Left cardiac atrium (tissue), 4 donors: ENCODE data around the gene TMEM269. TPM values are rescaled to one million over a fixed set of nuclear protein-coding genes. Genes with fewer than 3 reads are reported as not detected.

Source experiments
- ATAC-seq, 2 donors: fragments of 200-7000 bp; cut with Tn5 transposase; one replicate each; pipeline ENCODE4 v1.9.1; 2020; ENCODE audit warnings: mild to moderate bottlenecking in 2 of 2, moderate library complexity in 2 of 2
- DNase-seq: peaks from one replicate; pipeline ENCODE4 v3.0.0-alpha.2; 2020
- intact Hi-C, 2 donors: fragments of 100-400 bp; cut with DNase I; formaldehyde crosslinking; loops; one replicate each; pipeline versions ENCODE4 v1.14.1 to v1.15.1; 2022 to 2023
- long read RNA-seq: library from polyadenylated mRNA; unstranded; transcript quantifications from one replicate; pipeline ENCODE4 v2.0.0, GENCODE V29; 2021
- total RNA-seq, 2 donors: library from RNA; stranded (reverse); fragmentation: NEBNext Ultra II Directional; extraction: Animal tissue kit (Norgen Biotek cat#: 25700); gene quantifications; one replicate each; pipeline ENCODE4 v1.2.1, GENCODE V29; 2021
- donor health status: DM: no; HTN: yes; CAD: no.
- donor health status: DM: no; HTN: yes; CAD: no; lungs with severe emphysema.
- donor health status: DM: yes; HTN: yes; CAD: no.
- donor health status: Dilated cardiomyopathy.

The TMEM269 gene, protein sequence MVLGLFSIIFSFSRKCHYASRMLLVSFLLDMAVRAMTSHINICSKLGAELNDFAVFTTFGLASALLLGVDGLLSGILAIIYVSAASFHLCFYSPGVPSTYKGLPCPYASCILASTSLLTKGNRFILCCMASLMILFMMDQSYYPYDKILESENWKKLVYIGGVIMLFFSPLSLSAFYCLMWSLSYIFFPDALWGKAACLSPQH
- under 1 TPM in 1 of 2 donors, not detected in 1; 0.13 TPM for total RNA-seq
- long read RNA-seq, result 0 reads

DNA sequence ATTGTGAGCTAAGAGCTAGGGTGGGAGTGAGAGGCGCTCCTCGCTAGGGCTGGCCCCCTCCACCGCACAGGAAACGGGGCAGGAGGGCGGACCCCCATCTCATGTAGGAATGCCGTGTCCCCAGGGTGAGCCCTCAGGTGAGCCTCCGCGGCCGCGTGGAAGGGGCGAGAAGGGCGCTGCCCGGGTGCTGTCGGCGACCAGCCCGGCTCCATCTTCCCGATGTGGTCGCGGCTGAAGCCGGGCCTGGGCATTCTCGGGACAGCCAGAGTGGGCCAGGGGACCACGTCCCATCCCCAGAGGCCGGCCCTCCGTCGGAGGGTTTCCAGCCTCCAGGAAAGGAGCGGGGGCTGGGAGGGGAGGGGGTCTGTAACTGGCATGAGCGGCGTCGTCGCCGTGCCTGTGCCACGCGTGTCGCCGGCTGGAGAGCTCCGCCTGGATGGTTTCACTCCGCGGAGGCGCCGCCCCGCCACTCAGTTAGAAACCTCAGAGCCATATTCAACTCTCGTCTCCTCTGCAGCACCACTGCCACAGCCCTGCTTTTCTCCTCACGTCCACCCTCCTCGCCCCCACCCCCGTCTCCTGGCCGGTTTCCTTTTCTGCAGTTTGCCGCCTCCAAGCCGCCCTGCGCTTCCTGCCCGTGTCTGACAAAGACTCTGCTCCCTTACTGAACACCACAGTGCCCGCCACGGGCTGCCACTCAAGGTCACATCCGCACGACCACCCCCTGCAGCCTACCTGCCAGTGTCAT is at the start of gene TMEM269:
TSS of gene TMEM269 (plus strand) at position 46 of the 748 bp plus-strand sequence. CDS start 4,903 bp downstream, outside the sequence.
- intact Hi-C loops, result no loop called here
- DNase-seq (peak; percentile 40), ATAC-seq (peak; percentile 59 to 69)

DNA sequence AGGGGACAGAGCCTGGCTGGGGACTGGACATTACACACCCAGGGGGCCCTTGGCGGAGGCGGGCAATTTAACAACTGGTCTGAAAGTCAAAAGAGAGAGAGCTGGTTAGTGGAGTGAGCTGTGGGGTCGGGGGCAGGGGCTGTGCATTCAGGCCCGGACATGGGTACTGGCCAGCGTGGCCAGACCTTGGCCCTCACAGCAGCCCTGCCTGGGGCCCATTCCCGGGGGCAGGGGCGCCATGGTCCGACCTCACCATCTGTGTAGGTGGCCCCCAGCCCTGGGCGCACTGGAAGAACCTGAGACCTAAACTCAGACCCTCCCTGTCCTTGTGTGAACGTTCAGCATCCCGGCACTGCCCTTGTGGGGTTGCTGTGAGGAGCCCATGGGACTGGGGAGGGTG is 49.7 kb upstream of the TMEM269 start:
- no peak for ATAC-seq
- DNase-seq, result no peak
- intact Hi-C loops, result no loop called here

DNA sequence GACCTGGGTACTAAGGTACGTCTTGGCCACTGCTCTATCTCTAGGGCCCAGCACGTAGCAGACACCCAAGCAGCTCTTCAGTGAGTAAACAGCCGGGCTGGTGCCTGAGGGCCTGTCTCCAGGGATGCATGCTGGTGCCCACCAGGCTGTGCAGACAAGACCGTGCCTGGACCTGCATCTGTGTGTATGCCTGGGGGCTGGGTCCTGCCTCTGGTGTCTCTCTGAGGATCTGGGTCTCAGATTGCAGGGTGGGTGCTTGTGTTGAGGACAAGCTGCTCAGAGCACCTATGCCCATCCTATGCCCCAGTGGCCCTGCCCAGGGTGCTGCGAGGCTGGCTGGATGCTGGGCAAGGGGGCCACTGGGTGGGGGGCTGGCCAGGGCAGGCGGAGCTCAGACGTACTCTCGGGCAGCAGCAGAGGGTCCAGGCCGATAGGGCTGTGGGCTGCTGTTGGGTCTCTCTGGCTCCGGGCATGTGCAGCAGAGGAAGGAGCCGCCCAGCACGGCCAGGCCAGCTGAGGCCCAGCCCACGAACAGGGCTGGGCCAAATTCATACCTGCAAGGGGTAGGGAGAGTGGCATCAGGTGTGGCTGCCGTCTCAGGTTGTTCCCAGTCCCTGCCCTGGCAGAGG is 49.2 kb upstream of the TMEM269 start:
- DNase-seq (no peak), ATAC-seq (no peak)
- intact Hi-C loops, result no loop called here

DNA sequence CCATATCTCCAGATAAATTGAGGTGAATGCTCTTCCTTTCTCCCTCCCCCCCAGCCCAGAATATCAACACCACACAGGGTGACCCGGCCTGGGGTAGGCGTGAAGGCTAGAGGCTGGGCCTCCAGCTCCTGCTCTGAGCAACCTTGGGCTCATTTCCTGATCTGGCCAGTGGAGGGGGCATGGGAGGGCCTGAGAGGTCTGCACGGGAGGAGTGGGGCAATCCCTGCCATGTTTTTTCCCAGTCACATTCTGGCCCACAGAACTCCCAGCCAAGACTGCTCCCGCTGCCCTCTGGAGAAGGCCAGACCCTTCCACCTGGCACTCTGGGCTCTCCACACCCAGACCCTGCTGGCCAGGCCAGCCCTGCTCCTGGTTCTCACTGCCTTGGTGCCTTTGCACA is 48.6 kb upstream of the TMEM269 start:
- DNase-seq (no peak), ATAC-seq (peak in 1 of 2 donors; percentile 24)
- intact Hi-C loops, result no loop called here

DNA sequence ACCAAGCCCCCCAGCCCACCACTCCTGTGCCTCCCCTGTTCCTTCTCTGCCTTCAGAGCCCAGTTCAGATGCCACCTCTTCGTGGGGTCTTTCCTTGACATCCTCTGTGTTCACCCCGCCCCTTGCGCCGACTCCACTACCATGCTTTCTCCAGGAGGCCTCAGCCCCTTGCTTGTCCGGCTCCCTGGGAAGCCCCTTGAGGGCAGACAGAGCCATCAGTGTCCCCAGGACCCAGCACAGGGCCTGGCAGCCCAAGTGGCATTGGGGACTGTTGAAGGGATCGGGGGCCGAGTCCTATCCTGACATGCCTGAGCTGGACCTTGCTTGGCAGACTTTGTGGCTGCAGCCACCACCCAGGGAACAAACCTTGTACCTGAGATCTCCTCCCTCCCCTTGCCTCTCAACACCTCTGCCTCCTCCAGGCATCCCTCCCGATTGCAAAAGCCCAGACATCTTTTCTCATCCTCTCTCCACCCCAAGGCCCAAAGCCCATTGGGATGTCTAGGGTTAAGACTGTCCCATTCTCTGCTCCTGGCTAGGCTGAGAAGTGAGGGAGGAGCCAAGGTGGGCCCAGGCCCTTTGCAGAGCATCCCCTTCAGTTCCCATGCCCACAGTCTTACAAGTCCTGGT is 48.1 kb upstream of the TMEM269 start:
- DNase-seq, result no peak
- intact Hi-C loops, result no loop called here
- no peak for ATAC-seq

DNA sequence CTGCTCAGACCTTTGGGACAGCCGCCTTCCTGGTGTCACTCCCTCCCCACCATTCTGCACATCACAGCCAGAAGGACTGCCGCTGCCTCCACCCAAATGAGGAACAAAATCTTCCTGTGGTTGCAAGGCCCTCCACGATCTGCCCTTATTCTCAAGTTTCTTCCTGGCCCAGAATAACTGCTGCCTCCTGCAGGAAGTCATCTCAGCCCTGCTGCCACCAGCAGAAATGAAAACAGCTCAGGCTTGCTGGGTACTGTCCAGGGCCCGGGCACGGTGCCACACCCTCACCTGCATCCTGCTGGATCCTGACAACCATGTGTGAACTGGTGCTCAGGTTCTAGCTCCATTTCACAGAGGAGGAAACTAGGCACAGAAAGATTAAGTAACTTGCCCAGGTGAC is 47.5 kb upstream of the TMEM269 start:
- ATAC-seq (peak; percentile 30 to 38), DNase-seq (no peak)

DNA sequence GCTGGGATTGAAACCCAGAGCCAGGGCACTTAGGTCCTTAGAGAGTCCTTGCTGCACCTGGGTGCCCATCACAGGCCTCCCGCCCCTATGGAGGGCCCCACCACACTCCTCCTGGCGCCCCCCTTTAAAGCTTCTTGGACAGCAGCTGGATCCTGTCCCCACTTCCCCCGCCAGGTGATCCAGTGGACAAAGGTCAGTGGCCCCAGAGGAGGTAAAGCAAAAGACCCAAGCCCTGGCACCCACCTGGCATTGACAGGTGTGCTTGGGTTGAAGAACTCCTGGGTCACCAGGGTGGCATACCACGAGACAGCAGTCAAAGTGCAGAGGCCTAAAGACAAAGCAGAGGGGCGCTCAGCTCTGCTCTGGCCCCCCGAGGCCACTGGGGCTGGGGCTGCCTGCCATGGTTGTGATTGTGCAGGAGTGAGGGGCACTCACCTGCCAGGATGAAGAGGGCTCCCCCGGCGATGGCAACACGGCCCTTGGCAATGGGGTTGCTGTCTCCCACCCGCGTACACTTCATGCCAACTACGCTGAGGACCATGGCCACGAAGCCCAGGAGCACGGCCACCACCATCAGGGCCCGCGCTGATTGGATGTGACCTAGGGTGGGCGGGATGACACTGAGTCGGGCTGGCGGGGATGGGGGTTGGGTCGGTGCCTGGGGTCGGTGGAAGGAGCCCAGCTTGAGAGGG is 46.7 kb upstream of the TMEM269 start:
- intact Hi-C loops, result no loop called here
- DNase-seq (no peak), ATAC-seq (no peak)

More for the DNA sequence above, 47.5 kb upstream of the TMEM269 start:
- intact Hi-C loops, result no loop called here

DNA sequence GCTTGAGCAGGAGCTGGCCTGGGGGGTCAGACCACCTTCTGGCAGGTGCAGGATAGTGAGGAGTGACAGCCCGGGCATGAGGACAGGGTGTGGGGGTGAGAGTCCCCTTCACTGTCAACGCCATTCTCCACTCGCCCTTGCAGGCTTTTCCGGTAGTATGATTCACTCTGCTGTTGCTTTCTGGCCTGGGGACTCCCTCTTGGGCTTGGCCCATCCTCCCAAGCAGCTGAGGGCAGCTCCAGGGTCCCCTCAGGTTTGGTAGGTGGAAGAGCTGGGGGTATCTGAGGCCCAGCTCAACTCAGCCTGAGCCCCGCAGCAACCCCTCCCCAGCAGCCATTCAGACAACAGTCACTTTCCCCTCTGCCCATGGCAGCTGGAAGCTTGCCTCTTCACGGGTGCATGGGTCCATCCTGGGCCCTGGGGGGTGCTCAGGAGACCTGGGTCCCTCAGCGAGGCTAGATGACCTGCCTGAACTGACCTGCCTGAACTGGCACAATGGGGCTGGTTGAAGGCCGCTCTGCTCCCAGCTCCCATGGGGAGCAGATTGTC is 46.0 kb upstream of the TMEM269 start:
- intact Hi-C loops, result no loop called here
- no peak for DNase-seq
- no peak for ATAC-seq

DNA sequence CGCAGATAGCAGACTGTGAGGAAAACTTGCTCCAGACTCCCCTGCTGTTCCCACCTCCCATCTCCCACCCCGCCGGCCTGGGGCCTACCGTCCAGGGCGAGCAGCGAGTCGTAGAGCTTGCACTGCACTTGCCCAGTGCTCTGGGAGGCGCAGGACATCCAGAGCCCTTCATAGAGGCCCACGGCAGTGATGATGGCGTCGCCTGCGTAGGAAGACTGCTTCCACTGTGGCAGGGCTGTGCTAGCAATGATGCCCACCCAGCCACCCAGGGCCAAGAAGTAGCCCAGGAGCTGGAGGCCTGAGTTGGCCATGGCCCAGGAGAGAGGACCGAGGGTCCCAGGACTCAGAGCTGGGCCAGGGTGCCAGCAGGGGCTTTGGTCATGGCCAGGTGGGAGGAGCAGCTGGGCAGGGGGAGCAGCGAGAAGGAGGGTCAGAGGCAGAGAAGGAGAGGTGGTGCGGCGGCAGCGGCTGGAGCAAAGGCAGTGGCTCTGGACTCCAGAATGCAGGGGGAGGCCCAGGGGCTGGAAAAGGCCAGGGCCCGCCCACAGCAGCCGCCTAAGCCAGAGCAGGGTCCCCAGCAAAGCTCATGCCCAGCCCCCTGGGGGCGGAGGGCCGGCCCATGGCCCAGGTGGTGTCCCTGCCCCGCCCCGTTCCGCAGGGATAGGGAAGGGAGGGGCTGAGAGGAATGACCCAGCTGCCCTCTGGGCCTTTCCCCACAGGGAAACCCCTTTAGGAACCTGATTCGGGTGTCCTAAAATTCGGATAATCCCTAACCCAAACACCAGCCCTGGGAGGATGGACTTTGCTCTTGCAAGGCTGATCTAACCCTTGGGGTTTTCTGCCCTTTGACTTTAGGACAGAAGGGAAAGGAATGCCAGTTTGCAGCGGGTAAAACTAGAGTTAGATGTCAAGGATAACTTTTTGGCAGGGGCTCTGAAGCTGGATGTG is 44.8 kb upstream of the TMEM269 start, which contains the start of gene CLDN19:
TSS of gene CLDN19 (minus strand) at position 484 of the 948 bp plus-strand sequence. CDS start at position 311, 173 bp downstream.
- DNase-seq, result no peak
- intact Hi-C loops, result loop anchor here in 1 of 2 donors (10.0 kb wide), 2 partner anchors 395 to 595 kb away; no protein-coding TSS in a partner anchor
- no peak for ATAC-seq

DNA sequence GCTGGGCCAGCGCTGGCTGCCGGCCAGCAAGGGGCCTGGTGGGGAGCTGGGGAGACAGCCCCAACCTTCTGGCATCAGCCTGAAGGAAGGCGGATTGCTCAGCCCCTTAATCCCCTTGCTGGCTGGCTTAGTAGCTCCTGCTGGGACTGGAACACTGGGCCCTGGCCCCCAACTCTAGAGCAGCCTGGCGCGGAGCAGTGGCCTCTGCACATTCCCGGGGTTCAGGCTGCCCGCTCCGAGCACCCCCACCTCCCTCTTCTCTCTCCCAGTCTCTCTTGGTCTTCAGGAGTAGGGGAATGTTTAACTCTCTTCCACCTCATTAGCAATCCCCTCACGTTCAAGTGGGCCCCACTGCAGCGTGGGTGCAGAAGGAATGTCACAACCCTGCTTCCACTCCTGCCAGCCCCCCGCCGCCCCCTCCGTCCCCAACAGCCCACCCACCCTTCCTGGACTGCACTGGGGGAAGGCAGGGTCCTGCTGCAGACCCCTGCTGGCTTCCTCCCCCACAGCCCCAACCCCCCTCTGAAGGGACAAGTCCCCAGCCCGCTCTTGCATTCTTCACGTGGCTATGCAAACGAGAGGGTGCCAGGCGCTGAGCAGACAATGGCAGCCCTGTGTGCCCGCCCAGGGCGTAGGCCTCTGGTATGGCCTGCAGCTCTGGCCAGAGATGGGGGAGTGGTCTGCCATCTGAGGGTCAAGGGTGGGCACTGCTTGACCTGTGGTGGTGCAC is 43.8 kb upstream of the TMEM269 start:
- ATAC-seq (no peak), DNase-seq (no peak)
- intact Hi-C loops, result loop anchor here in 1 of 2 donors (10.0 kb wide), 2 partner anchors 396 to 596 kb away; no protein-coding TSS in a partner anchor

DNA sequence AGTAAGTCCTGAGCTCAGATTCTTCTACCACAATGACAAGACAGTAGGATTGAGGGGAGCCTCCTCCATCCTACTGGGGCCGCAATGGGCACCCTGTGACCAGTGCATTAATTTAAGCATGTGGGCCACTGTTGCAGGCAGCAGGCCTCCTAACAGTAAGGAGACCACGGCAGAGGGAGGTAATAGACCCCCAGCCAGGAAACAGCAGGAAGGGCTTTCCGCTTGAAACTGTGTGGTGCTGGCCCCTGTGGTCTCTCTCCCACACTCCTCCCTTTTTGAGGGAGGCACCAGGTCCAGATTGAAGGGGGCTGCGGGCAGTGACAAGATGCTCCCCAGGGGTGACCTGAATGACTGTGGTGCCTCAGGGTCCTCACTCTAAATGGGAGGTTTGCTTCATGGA is 43.1 kb upstream of the TMEM269 start:
- ATAC-seq, result no peak
- intact Hi-C loops, result loop anchor here in 1 of 2 donors (10.0 kb wide), 2 partner anchors 397 to 597 kb away; no protein-coding TSS in a partner anchor
- no peak for DNase-seq

DNA sequence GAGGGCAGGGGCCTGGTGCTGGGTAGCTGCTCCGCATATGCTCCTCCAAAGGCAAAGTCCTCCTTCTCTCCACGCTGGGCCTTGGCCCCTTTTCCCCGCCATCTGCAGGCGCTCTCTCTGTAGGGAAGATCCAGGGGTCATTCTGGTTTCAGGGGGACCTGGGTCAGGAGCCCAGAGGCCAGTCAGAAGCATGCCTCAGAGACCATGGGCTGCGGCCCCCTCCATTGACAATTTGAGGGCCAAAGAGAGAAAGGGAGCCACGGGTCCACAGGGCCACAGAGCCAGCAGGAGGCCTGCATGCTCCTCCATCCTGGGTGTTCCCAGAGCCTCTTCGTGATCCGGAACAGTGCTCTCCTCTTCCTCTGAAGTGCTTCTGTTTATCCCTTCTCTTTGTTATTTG is 42.6 kb upstream of the TMEM269 start:
- no peak for DNase-seq
- intact Hi-C loops, result loop anchor here in 1 of 2 donors (10.0 kb wide), 2 partner anchors 397 to 597 kb away; no protein-coding TSS in a partner anchor
- no peak for ATAC-seq

DNA sequence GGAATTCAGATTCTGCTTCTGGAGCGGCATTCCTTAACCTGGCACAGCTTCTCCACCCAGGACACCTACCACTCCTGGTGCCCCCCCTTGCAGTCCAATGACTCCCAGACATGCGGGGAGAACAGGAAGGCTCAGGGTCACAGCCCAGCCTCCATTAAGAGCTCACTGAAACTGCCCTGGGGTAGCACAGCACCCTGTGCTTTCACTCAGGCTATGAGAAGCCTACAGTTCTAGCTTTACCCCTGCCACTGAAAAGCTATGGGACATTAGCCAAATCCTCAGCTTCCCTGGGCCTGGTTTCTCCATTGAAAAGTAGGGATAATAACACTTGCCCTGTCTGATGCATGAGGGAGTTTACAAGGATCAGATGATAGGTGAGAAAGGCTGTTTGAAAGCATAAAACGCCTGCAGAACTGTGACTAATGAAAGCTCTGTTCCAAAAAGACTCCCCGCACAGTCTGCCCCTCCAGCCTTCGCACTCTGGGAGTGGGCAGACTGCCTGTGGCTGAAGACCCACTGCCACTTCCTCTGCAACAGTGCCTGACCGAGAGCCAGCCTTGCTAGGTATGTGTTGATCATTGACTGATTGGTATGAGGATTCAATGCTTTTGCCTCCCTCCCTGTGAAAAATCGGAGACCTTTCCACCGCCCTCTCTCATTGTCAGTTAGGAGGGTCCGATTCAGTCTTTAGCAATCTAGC is 42.0 kb upstream of the TMEM269 start:
- no peak for ATAC-seq
- intact Hi-C loops, result loop anchor here in 1 of 2 donors (10.0 kb wide), 2 partner anchors 398 to 598 kb away; no protein-coding TSS in a partner anchor
- DNase-seq, result no peak

DNA sequence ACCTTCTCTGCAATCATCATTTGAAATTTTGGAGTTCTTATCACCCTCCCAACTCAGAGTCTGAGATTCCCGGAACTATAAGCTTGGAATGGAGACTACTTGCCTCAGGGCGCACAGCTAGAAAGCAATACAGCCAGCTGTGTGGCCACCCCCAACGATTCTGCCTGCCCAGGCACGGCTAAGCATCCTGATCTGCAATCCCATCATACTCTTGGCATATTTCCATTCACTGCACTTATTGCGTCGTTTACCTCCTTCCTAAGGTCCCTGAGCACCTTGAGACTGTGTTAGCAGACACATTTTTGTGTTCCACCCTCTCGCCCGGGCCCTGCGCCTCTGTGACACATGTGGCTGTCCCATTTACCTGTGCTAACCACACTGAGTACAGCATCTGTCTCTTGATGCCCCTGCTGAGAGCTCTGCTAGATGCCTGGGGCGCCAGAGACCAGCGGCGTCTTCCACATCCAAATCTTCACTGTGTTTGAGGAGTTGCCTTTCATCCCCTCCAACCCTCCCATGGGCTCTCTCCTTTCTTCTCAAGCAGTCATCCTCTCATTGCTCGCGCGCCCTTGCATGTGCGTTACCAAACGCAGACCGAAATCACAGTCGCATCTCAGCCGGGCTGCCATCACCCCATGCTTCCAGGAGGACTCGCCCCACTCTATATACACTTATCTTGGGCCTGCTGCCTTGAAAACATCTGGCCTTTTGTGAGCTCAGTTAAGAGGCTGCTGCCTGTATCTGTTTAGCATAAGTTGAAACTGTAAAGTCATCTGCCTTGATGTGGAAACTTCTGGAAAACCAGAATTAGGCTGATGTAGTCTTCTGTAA is 41.3 kb upstream of the TMEM269 start:
- intact Hi-C loops, result loop anchor here in 1 of 2 donors (10.0 kb wide), 2 partner anchors 399 to 599 kb away; no protein-coding TSS in a partner anchor
- ATAC-seq, result no peak
- no peak for DNase-seq

DNA sequence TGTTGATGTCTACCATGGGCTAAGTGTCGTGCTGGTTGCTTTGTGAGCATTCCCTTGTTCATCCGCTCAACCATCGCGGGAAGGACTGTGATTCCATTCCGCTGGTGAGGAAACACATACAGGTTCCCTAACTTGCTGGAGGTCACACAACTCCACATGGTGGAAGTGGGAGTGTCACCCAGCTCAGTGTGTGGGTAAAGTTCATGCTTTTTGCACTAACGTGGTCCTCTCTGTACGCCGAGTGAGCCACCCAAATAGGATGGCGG is 40.7 kb upstream of the TMEM269 start:
- ATAC-seq (no peak), DNase-seq (no peak)
- intact Hi-C loops, result loop anchor here in 1 of 2 donors (10.0 kb wide), 2 partner anchors 399 to 599 kb away; no protein-coding TSS in a partner anchor
